ENCODE results near the gene CXCR6.

CXCR6 gene

DNA sequence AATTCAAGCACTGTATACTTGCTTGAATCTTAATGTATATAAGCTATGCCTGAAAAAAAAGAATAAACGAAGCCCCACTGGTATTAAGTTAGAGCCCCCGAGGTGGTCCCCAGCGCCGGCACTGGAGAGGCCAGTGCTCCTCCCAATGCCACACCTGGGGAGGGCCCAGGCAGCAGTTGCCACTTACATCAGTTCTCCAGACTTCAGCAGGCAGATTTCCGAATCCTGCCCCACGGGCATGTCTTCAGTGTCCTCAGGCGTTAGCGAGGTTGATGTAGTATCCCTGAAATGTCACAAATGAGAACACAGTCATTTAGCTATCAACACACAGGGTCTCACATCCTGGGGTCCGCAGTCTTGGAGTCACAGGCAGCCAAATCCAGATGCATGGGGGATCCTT, 7.0 kb upstream of the CXCR6 start:
- Mint-ChIP-seq H3K4me1 (peaks cover 5% of the 10 kb centered on the region), H3K9me3 (no peaks in the 10 kb centered on the region), H3K36me3 (ENCODE audit: low read depth) (peaks cover 46% of the 10 kb centered on the region), H3K27me3 (ENCODE audit: low read depth) (no peaks in the 10 kb centered on the region), H3K4me3 (no peak overlapping the region), H3K27ac (no peak overlapping the region)
- TF ChIP-seq, protein P1, sequence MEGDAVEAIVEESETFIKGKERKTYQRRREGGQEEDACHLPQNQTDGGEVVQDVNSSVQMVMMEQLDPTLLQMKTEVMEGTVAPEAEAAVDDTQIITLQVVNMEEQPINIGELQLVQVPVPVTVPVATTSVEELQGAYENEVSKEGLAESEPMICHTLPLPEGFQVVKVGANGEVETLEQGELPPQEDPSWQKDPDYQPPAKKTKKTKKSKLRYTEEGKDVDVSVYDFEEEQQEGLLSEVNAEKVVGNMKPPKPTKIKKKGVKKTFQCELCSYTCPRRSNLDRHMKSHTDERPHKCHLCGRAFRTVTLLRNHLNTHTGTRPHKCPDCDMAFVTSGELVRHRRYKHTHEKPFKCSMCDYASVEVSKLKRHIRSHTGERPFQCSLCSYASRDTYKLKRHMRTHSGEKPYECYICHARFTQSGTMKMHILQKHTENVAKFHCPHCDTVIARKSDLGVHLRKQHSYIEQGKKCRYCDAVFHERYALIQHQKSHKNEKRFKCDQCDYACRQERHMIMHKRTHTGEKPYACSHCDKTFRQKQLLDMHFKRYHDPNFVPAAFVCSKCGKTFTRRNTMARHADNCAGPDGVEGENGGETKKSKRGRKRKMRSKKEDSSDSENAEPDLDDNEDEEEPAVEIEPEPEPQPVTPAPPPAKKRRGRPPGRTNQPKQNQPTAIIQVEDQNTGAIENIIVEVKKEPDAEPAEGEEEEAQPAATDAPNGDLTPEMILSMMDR (IDR thresholded peaks at IDR 0.05; ENCODE audit: unreplicated experiment in 3 of 3), result no peak

DNA sequence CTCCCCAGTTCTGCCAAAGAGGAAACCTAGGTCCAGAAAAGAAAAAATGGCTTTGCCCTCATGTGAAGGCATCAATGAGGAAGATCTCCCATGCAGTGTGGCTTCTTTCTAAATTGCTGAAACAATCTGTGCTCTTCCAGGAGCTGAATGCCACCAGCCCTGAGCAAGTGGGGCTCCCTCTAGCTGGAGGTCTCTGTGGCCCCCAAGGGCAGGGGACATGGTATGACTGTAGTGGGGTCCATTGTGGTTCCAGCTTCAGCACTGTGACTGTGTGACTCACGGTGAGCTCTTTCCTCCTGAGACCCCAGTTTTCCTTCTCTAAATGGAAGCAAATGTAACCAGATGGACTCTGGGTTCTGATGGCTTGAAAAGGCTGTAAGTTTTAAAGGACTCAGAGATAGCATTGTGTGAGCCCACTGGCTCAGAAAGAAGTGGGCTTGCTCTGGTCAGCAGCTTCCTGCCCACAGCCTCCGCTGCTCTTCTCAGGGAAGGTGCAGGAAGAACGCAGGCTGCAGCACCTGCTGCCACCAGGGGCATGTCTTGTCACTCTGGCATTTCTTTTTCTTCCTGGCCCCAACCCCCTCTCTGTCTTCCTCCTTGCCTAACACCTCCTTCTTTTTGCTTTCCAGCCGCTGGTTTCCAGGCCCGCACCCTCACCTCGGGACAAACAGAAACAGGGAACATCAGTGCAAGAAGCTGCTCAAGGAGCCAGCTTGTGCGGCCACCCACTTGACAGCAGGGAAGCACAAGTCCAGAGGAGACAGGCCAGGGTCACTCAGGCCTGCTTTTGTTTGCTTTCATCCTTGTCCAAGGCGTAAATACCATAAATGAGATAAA, 5.8 kb upstream of the CXCR6 start:
- Mint-ChIP-seq H3K4me3 (no peak overlapping the region), H3K4me1 (peaks cover 5% of the 10 kb centered on the region), H3K36me3 (ENCODE audit: low read depth) (peaks cover 43% of the 10 kb centered on the region), H3K9me3 (no peaks in the 10 kb centered on the region), H3K27ac (no peak overlapping the region), H3K27me3 (ENCODE audit: low read depth) (no peaks in the 10 kb centered on the region)
- TF ChIP-seq, protein P1 (IDR thresholded peaks at IDR 0.05; ENCODE audit: unreplicated experiment in 3 of 3), result no peak

DNA sequence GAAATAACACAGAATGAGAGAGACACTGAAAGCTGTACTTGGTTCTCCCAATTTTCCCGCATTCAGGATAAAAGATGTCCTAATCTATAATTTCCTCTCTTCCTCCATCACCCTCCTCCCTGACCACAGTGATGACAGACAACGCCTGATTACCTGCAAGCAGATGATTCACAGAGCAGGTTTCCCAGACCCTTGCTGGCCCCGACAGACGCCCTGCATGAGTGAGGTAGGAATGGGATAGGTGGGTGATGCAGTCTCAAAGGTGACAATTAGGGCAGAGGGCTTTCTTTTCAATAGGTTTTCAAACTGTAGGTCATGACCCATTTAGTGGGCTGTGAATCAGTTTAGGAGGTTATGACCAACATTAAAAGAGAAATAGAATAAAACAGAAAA, 5.2 kb upstream of the CXCR6 start:
- Mint-ChIP-seq H3K36me3 (ENCODE audit: low read depth) (peaks cover 42% of the 10 kb centered on the region), H3K27me3 (ENCODE audit: low read depth) (no peaks in the 10 kb centered on the region), H3K4me3 (no peak overlapping the region), H3K4me1 (peaks cover 5% of the 10 kb centered on the region), H3K27ac (no peak overlapping the region), H3K9me3 (no peaks in the 10 kb centered on the region)
- TF ChIP-seq, protein P1 (IDR thresholded peaks at IDR 0.05; ENCODE audit: unreplicated experiment in 3 of 3), result no peak

DNA sequence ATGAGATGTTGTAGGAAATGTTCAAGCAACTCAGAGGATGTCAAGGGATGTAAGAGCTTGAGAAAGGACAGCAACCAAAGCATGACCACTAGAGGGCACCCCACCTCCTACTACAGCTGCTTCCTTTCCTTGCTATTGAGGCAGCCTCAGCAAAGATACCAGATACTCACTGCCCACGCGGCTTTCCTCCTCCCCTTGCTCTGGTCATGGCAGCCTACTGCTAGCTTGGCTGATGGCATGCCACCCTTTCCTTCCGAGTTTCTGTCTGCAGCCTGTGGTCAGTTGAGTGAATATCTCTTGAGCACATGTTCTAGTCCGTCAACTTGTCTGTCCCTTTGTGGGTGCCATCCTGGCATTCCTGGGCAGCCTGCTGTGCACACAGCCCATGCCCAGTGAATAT, 4.4 kb upstream of the CXCR6 start:
- Mint-ChIP-seq H3K4me3 (no peak overlapping the region), H3K36me3 (ENCODE audit: low read depth) (peaks cover 34% of the 10 kb centered on the region), H3K4me1 (peaks cover 5% of the 10 kb centered on the region), H3K27ac (no peak overlapping the region), H3K9me3 (no peaks in the 10 kb centered on the region), H3K27me3 (ENCODE audit: low read depth) (no peaks in the 10 kb centered on the region)
- TF ChIP-seq, protein P1 (IDR thresholded peaks at IDR 0.05; ENCODE audit: unreplicated experiment in 3 of 3), result peak; percentile 82 to 85 (median 82)

DNA sequence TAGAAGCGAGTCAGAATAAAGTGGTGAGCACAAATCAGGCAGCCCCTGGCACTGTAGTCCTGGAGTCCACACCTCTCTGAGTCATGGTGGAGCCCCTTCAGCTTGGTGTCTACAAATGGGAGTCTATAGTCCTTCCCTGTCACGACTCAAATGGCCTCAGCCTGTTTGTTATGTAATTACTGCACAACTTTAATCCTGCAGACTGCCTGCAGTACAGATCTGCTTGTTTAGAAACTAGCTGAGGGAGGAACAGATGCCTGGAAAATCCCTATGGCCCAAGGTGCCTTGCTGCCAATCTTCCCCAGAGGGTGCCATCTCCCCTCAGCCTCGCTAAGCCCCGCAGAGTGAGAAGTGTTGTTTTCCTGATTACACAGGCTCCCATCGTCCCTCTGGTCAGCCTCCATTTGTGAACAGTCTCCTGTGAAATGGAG, 3.9 kb upstream of the CXCR6 start:
- H3K27me3 Mint-ChIP-seq (ENCODE audit: low read depth), result no peaks in the 10 kb centered on the region
- H3K36me3 Mint-ChIP-seq (ENCODE audit: low read depth), result peaks cover 29% of the 10 kb centered on the region
- H3K9me3 Mint-ChIP-seq, result no peaks in the 10 kb centered on the region
- H3K4me3 Mint-ChIP-seq, result no peak overlapping the region
- no peak overlapping the region for H3K27ac Mint-ChIP-seq
- TF ChIP-seq, protein P1 (IDR thresholded peaks at IDR 0.05; ENCODE audit: unreplicated experiment in 3 of 3), result no peak
- H3K4me1 Mint-ChIP-seq, result peaks cover 5% of the 10 kb centered on the region

Measured in nephron (organoid).